Stimulated activated CD8-positive, alpha-beta memory T cell treated with anti-CD3 and anti-CD28 coated beads, Interleukin-4, amount 100 ng/mL, for 4 hours (primary cell): Measurements from ENCODE around the gene TDRD3.

Experiments
- DNase-seq, 2 donors: peaks; one replicate each; pipeline ENCODE4 v3.0.0-alpha.2; 2020; ENCODE audit warnings: low read depth in 2 of 2, low spot score in 1 of 2

TDRD3 gene

DNA sequence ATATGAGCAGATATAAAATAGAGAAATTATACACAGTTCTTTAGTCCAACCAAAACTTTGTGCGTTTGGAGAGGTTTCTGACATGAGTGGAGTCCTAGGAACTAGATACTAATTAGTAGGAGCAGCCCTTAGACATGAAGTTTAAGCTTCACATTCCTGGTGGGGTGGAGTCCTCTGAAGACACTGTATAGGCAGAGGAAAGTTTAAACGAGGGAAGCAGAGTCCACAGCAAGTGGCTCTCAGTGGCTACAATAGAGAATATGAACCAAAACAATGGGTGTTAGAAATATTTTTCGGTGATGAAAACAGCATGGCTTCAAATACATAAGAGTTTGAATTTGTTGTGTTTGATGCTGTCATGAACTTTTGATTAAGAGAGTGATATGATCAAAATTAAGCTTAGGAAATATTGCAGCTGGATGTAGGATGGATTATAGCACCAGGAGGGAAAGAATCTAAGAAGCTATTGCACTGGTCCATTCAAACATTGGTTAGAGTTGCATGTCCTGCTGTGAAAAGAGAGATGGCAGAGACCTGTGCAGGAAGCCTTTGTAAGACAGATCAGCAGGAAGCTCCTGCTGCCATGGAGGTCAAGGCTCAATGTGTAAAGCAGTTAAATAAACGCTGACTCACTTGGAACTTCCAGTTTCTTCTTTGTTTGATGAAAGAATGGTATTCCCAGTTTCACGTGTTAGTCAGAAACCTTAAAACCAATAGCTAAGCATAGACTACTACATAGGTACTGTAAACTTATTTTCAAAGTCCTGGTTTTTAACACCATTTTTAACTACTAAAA lies 175.2 kb downstream of the TDRD3 start:
- DNase-seq = no peak

DNA sequence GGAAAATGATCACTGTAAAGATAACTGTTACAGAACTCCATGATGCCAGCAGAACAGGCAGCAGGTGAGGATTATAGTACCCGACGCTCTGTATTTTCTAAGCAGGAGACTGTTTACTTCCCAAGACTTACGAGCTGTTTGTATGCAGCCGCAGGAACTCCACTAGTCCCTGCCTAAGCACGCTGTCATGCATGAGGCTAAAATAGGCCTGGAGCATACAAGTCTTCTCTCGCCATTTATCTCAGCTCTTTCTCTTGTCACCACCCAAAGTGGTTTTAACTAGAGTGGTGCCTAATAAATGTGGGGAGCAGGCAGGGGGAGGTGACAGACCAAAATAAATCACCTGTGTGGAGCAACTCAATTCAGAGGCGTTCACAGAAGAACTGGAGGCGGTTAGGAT lies 175.8 kb downstream of the TDRD3 start:
- no peak for DNase-seq

DNA sequence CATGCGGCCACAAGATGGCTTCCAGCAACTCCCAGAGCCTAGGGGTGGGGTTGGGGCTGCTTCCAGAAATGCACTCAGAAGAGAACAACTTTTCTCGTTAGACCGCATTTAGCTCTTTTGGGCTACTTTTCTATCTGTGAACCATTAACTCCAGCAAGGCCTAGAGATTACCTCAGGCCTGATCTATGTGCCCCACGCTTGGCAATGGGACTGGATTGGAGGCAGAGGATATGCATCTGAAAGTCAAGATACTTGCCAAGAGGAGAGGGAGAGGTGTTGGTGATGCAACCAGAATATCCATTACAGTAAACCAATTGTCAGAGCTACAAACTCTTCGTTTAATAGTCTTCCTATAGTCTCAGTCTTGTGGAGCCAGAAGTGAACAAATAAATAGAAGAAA lies 177.7 kb downstream of the TDRD3 start:
- DNase-seq = no peak

DNA sequence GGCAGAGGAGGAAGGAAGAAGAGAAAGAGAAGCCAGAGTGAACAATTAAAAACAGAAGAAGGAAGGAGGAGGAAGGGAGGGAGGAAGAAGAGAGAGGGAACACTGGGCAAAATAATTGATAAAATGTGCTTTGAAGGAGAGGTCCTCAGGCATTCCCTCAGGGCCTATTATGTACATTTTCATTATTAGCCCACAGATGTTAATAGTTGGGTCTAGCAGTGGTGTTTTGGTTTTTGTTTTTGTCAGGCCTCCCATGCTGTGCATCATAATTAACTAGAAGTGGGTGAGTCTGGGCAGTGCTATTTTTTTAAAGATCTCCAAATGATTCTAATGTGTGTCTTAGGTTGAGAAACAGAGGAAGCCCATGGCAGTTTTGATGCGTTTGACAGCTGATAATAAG lies 178.1 kb downstream of the TDRD3 start:
- no peak for DNase-seq

DNA sequence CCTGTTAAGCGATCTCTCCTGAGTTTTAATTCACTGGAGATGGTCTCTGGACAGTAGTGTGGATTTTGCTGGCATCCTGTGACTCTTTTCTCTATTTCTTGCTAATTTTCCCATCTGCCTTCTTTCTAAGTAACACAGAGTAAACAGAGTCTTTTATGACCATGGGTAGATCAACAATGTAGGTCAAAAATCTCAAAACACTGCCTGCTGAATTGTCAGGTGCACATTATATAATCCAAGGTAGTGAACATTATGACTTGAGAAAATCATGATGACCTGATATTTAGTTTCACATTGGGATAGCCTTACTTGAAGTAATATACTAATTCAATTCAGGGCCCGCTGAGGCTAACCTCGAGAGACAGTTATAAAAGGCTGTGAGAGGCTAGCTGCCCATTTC lies 180.7 kb downstream of the TDRD3 start:
- no peak for DNase-seq

DNA sequence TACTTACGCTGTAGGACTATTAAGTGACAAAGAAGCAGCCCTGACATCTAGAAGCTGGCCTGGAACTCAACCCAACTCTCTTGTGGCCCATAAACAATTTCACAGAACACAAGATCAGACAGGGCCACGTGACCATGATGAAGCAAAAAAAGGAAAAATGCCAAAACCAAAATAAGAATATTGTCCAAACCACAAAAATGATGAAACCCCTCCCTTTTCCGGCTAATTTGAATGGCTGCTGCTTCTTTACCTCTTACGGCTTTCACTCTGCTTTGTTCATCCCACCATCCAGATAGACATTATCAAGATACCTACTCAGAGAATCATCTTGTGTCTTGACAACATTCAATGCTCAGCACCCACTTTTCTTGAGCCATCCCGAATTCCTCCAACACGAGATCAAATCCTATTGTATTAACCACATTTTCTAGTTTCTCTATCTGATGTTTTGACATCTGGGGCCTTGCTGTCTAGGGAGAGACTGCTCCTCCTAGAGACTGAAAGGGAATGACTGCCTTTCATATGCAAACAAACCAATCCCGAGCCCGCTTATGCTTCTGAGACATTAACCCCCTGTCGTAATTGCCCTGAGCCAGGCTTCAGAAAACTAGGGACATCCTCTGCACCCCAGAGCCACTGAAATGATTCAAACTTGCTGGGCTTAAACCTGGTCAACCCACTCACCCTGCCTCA lies 186.3 kb downstream of the TDRD3 start:
- no peak for DNase-seq

DNA sequence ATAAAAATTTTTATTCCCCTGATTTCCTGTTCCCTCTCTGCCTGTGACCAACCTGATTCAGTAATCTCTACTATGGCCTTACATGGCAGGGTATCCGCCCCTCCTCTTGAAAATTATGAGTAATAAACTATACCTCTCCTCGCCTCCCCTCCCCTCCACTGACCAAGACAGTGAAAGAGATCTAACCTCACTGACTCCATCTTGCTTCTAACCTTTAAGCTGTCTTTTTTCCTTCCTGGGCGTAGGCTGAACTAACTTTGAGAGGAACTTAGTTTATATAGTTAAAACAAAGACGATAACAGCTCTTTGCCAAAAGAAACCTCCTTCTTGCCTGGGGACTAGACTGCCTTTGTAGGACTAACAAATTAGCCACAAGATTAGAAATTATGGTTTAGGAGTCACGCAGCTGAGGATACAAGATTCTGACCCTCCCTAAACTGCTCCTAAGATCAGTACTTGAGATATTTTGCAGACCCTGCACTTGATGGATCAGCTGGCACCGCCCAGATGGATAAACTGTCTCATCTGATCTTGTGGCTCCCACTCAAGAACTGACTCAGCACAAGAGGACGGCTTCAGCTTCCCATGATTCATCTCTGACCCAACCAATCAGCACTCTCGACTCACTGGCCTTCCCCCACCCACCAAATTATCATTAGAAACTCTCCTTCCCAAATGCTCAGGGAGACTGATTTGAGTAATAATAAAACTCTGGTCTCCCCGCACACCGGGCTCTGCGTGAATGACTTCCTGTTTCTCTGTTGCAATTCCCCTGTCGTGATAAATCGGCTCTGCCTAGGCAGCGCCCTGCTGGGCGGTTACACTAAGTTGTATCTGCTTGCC lies 187.1 kb downstream of the TDRD3 start:
- DNase-seq = no peak

DNA sequence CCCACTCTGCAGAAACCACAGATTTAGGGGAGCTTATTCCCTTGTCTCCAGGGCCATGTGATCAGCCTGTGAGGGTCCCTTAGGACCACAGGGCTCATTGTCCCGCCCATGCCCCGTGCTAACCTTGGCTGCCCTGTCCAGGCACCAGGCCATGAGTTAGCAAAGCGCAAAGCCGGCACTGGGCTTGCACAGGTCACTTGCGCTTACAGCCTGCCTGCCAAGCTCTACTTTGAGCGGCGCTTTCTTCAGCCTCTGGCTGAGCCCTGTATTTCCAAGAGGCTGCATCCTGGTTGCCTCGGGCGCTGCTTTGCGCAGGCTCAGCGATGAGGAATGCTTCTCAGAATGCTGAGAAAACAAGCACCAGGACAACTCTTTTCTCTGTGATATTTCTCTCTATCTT lies 188.0 kb downstream of the TDRD3 start:
- DNase-seq = no peak

DNA sequence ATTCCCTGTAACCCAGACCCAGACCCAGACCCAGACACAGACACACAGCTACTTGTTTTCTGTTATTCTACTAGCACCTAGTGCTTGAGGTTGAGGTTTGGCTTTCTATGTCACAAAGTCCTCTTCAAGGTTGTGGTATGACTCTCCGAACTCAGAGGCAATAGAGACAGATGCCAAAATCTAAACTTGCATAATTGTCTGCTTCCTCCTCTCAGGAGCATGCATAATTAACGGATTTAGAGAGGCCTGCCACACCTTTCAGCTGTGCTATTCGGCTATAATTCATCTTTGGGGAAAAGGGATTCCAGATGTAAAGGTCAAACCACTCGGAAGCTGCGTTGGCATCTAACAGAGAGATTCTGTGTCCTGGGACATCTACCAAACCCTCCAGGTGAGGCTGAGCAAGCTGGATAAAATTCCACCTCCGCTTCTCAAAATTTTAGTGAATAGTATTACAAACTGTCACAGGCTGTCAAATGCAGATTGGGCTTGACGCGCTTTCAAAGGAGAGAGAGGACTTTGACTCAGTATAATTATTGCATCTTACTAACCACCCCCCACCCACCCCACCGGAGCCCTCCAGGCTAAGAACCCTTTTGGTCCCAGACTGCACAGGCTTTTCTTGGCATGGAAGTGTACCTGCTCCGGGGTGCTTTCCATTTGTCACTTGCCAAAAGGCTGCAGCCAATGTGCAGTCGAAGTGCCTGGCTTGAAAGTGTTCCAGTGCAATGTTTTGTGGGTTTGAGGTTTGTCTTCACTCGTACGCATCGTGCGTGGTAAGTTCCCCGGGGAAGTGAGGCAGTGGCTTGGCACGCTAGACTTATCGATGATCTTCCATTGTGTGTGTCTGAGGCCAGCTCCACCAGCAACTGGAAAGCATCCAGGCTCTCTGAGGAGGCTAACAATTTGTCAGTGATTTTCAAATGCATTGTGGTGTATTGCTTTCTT lies 194.1 kb downstream of the TDRD3 start:
- DNase-seq = no peak

DNA sequence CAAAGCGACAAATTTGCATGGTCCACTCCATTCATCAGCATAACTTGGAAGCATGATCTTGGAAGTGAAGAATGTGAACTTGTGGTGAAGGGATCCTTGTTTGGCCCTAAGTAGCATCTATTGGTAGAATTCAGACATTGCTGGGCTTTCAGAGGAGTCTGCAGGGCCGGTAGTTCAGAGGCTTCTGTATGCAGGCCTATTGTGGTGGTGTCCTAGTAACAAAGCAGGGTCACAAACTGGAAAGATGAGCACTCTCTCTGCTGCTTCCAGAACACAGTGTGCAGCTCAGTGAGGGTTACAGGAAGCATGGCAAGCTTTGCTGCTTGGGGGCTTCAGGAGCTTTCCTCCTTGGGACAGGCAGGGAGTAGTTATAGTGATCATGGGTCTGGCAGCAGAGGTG lies 206.0 kb downstream of the TDRD3 start:
- no peak for DNase-seq

DNA sequence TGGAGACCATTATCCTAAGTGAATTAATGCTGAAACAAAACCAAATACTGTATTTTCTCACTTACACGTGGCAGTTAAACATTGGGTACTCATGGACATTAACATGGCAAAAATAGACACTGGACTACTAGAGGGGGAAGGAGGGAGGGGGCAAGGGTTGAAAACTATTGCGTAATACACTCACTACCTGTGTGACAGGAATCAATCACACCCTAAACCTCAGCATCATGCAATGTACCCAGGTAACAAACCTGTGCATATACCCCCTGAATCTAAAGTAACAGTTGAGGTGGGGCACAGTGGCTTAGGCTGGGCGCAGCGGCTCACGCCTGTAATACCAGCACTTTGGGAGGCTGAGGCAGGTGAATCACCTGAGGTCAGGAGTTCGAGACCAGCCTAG lies 207.0 kb downstream of the TDRD3 start:
- DNase-seq = no peak

DNA sequence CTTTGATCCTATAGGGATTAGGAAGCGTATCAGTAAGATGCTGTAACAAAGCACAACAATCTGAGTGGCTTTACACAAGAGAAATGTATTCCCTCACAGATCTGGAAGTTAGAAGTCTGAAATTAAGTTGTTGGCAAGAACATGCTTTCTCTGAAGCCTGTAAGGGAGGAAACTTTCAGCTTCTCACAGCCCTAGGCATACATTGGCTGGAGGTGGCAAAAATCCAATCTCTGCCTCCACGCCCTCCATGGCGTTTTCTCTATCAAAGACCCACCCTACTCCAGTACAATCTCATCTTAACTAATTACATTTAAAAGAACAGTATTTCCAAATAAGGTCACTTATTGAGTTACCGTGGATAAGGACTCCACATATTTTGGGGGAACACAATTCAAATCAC lies 211.9 kb downstream of the TDRD3 start:
- no peak for DNase-seq

DNA sequence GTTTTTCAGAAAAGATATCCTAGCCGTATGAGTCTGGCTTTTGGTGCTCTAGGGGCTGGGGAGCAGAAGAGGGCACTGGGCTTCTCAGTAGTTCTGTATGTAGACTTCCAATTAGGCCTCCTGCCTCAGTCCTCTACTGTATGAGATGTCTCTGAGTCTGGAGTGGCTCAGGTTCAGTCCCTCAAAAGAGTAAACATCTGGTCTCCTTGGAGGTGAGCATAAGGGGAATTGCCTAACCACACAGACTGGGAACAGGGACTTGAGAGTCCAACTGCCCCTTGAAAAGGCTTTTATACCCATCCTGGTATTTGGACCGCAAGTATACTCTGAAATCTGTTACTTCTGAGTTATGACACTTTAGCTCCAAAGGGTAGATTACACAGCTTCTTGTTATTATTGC lies 214.5 kb downstream of the TDRD3 start:
- DNase-seq = no peak

DNA sequence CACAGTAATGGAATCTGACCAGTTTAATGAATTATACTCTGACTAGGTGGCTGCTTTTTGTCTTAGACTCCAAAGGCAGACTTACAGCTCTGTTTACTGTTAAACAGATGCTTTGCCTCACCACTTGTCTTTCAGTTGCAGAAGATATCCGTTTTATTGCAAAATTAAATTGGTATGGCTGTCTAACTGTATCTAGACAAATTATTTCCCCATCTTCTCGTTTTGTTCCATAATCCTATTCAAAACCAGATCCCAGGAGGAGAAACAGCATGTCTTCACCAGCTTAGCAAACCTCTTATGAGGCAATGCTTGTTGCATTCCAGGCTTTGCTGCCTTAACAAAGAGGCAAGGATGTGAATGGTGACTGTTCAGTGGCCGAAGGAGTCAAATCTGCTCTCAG lies 215.6 kb downstream of the TDRD3 start:
- DNase-seq = no peak

DNA sequence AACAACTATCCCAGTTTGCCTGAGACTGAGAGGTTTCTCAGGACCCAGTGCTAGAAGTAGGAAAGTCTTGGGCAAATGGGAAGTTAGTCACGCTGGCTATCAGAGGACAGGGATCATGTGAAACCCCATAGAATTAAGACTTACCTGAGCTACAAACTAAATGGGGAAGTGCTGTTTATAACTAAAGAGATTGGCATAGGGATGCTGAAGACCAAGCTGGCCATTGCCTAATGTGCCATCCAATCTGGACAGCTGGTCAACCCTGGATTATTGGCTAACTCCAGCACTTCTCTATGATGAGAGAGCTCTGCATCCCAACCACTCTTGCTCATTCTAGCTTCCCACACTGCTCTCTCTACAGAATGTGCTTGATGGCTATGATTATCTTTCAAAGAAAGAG lies 216.1 kb downstream of the TDRD3 start:
- DNase-seq = no peak

DNA sequence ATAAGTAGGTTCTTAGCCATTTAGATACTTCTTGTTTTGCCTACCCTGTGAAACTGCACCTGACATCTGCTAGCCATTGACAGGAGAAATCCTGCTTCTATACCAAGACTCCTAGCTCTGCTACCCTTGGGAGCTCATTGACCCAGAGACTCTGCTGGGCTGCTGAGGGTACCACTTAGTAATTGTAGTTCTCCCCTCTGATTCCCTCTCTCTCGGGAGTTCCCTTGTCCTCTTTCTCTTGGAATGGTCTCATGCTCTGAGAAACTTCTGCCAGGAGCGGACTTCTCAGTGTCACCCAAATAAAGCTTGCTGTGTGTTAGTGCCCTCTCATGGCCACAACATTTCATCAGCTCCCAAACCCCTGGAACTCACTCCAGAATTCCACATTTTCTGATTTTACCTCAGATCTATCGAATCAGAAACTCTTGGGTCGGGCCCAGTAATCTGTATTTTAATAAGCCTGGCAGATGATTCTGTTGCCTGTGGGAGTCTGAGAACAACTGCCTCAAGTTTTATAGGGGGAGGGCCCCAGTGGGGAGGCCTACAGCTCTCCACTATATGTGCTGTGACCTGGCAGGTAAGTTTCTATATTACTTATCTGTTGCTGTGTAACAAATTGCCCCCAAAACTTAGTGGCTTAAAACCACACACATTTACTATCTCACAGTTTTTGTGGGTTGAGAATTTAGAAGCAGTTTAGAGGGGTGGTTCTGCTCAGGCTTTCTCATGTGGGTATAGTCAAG lies 221.1 kb downstream of the TDRD3 start:
- no peak for DNase-seq

DNA sequence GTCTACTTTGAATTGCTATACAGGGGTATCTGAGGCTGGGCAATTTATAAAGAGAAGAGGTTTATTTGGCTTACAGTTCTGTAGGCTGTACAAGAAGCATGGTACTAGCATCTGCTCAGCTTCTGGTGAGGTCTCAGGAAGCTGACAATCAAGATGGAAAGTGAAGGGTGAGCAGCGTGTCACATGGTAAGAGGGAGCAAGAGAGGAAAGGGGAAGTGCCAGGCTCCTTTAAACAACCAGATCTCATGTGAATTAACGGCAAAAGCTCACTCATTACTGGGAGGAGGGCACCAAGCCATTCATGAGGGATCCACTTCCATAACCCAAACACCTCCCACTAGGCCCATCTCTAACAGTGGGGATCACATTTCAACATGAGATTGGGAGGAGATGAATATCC lies 222.4 kb downstream of the TDRD3 start:
- no peak for DNase-seq

DNA sequence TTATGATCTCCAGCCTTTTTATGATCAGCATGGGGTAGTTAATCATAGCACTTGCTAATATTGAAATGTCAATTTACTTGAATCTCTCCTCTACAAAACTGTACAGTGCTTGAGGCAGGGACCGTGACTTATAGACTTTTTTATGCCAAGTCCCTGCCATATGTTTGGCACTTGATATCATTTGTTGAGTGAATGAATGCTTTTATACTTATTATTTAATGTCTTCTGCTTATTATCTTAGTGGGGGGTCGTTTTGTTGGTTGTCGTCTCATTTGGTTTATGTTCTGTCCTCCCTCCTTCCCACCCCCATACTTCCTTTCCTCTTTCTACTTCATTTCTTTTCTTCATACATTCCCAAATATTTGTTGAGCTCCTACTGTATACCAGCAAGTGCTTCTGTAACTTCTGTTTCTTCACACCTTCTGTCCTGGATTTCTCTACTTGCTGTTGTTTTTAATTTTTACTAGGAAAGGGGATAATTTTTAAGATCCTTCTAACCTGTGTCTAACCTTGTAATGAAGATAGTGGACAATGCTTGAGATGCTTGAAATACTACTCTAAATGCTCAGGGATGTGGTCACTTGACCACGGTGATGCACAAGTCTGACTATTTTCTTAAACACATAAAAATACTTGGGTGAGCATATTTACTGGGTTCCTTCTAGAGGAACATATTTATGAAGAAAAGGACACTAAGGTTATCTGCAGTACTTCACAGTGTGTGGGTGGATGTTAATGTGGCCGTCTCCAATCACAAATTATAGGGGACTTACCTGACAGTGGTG lies 223.8 kb downstream of the TDRD3 start:
- no peak for DNase-seq

DNA sequence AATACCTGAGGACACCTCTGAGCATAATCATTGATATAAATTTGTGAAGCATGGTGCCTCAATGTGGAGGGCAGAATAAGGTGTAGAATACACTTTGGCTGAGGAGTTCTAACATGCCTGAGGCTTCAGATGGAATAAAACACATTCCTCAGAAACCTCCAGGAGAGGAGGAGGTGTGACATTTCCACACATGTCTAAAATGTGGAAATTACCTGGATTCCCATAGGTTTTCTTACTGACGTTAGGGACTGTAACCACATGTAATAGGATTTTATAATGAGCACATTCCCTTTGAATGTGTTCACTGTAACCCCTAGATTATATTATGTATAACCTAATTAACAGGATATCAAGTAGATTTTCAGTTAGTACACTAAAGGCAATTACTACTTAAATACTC lies 226.1 kb downstream of the TDRD3 start:
- DNase-seq = no peak
